Keratinocyte (primary cell): Measurements from ENCODE around the gene NDEL1. TPM values are rescaled to one million over a fixed set of nuclear protein-coding genes. Genes with fewer than 3 reads are reported as not detected.

Source experiments
- DNase-seq: peaks from one replicate; pipeline ENCODE4 v3.0.0-alpha.2; 2011; ENCODE audit warnings: low read depth, missing footprints, low spot score
- FAIRE-seq: peaks from 2 replicates; lab custom pipeline; 2011; peaks lifted over from hg19 to GRCh38; lab: Jason Lieb, UNC
- H2AFZ ChIP-seq: 2 replicates; pipeline ENCODE4 v1.6.0; 2012; ENCODE audit warnings: low read length, control low read depth, inconsistent platforms; ENCODE audit not compliant: control insufficient read depth
- H3K27ac ChIP-seq: 2 replicates; pipeline ENCODE4 v1.5.1; 2011; ENCODE audit warnings: low read length; ENCODE audit not compliant: control insufficient read depth, insufficient read depth
- H3K27me3 ChIP-seq: 3 replicates; pipeline ENCODE4 v1.6.0; 2011; ENCODE audit warnings: low read length; ENCODE audit not compliant: control insufficient read depth, insufficient read depth; ENCODE audit errors: extremely low read depth
- H3K36me3 ChIP-seq, 2 experiments: 2 replicates in 1 of 2; 3 replicates in 1 of 2; pipeline ENCODE4 v1.5.1; 2011; ENCODE audit warnings: low read length in 2 of 2, mild to moderate bottlenecking in 1 of 2; ENCODE audit not compliant: control insufficient read depth in 2 of 2, insufficient read depth in 2 of 2; ENCODE audit errors: extremely low read depth in 1 of 2
- H3K4me1 ChIP-seq: 3 replicates; pipeline ENCODE4 v1.5.1; 2011; ENCODE audit warnings: low read length; ENCODE audit not compliant: control insufficient read depth, insufficient read depth; ENCODE audit errors: extremely low read depth
- H3K4me2 ChIP-seq: 3 replicates; pipeline ENCODE4 v1.6.0; 2011; ENCODE audit warnings: low read depth, low read length; ENCODE audit not compliant: control insufficient read depth, insufficient read depth; ENCODE audit errors: extremely low read depth
- H3K4me3 ChIP-seq, 3 experiments: fragments of 200-600 bp in 1 of 3; sonication (generic) in 1 of 3; 2 replicates in 2 of 3; 3 replicates in 1 of 3; pipeline ENCODE4 v1.5.1; 2011 to 2016; ENCODE audit warnings: low read length in 3 of 3, mild to moderate bottlenecking in 3 of 3, control low read depth in 2 of 3, inconsistent platforms in 1 of 3, low read depth in 1 of 3, mixed read lengths in 1 of 3, mixed run types in 1 of 3, moderate library complexity in 1 of 3; ENCODE audit not compliant: control insufficient read depth in 2 of 3, insufficient read depth in 2 of 3; ENCODE audit errors: extremely low read depth in 1 of 3
- H3K79me2 ChIP-seq: 2 replicates; pipeline ENCODE4 v1.6.0; 2012; ENCODE audit warnings: low read length; ENCODE audit not compliant: control insufficient read depth, insufficient read depth
- H3K9ac ChIP-seq: 3 replicates; pipeline ENCODE4 v1.6.0; 2011; ENCODE audit warnings: low read length; ENCODE audit not compliant: control insufficient read depth, insufficient read depth; ENCODE audit errors: extremely low read depth
- H3K9me1 ChIP-seq: 3 replicates; pipeline ENCODE4 v1.6.0; 2011; ENCODE audit warnings: low read length; ENCODE audit not compliant: control insufficient read depth, insufficient read depth; ENCODE audit errors: extremely low read depth
- H3K9me3 ChIP-seq: 2 replicates; pipeline ENCODE4 v1.5.1; 2012; ENCODE audit warnings: low read depth, low read length; ENCODE audit not compliant: control insufficient read depth
- H4K20me1 ChIP-seq: 3 replicates; pipeline ENCODE4 v1.6.0; 2011; ENCODE audit warnings: low read length; ENCODE audit not compliant: control insufficient read depth, insufficient read depth; ENCODE audit errors: extremely low read depth
- CTCF ChIP-seq, 3 experiments: IDR thresholded peaks in 1 of 3; conservative IDR thresholded peaks in 1 of 3; optimal IDR thresholded peaks in 1 of 3; 2 replicates in 2 of 3; 3 replicates in 1 of 3; pipeline versions ENCODE3 to v1.5.1; 2011; ENCODE audit warnings: low read length in 3 of 3, mild to moderate bottlenecking in 3 of 3, moderate library complexity in 2 of 3, control low read depth in 1 of 3, inconsistent platforms in 1 of 3; ENCODE audit not compliant: insufficient read depth in 2 of 3; ENCODE audit errors: extremely low read depth in 1 of 3
- EZH2 ChIP-seq: IDR thresholded peaks from one replicate; pipeline ENCODE4 v1.6.1; 2012; ENCODE audit warnings: inconsistent platforms, mild to moderate bottlenecking, low read length, moderate library complexity
- dilution Hi-C: fragments of 300-500 bp; cut with MboI; formaldehyde crosslinking; loops from one replicate; pipeline ENCODE4 v1.7.0; 2020; ENCODE audit warnings: low sequenced_read_pairs; ENCODE audit not compliant: extremely low pct_ligation_motif_present
- polyA plus RNA-seq, 5 experiments: library from polyadenylated mRNA; depleted of rRNA in 3 of 5; stranded (reverse) in 3 of 5; stranded (forward) in 1 of 5; unstranded in 1 of 5; fragments of >200 nt; gene quantifications; 1 replicate in 1 of 5; 2 replicates in 3 of 5; 3 replicates in 1 of 5; pipeline versions ENCODE4 v1.2.1 to v1.2.3, GENCODE V29; 2011 to 2012; ENCODE audit warnings: missing spikeins in 2 of 5, low read depth in 1 of 5, low replicate concordance in 1 of 5

Gene NDEL1
- polyA plus RNA-seq, 1 donor (not counting 4 experiments of a cell fraction or from before 2014, with no cell fraction given), result 76.8 TPM

GRCh38 chr17:8484465-8484864 is 48.8 kb downstream of the NDEL1 start:
- H3K9ac ChIP-seq, result no peak overlapping the region
- no peak for FAIRE-seq
- H3K4me2 ChIP-seq, result no peak overlapping the region
- H2AFZ ChIP-seq, result no peak overlapping the region
- H4K20me1 ChIP-seq, result no peaks in the 10 kb centered on the region
- no peaks in the 10 kb centered on the region for H3K27me3 ChIP-seq
- no peaks in the 10 kb centered on the region for H3K9me1 ChIP-seq
- dilution Hi-C loops, result no loop called here
- no peak overlapping the region for H3K4me3 ChIP-seq
- no peak for DNase-seq
- no peaks in the 10 kb centered on the region for H3K9me3 ChIP-seq
- no peak for TF ChIP-seq CTCF (optimal IDR thresholded peaks at IDR 0.05 in 1 of 3, IDR thresholded peaks at IDR 0.05 in 1 of 3, conservative IDR thresholded peaks at IDR 0.05 in 1 of 3; ENCODE audit: extremely low read depth in 1 of 3, insufficient read depth in 2 of 3, low read length in 3 of 3)
- no peaks in the 10 kb centered on the region for H3K4me1 ChIP-seq
- H3K79me2 ChIP-seq, result no peaks in the 10 kb centered on the region
- peaks cover 29 to 30% of the 10 kb centered on the region in 2 experiments for H3K36me3 ChIP-seq
- H3K27ac ChIP-seq, result no peak overlapping the region

- no peaks in the 10 kb centered on the region for H3K9me3 ChIP-seq
- no peak overlapping the region for H3K27ac ChIP-seq
- dilution Hi-C loops, result no loop called here
- TF ChIP-seq CTCF (optimal IDR thresholded peaks at IDR 0.05 in 1 of 3, IDR thresholded peaks at IDR 0.05 in 1 of 3, conservative IDR thresholded peaks at IDR 0.05 in 1 of 3; ENCODE audit: extremely low read depth in 1 of 3, insufficient read depth in 2 of 3, low read length in 3 of 3) (no peak), EZH2 (no peak)
- H3K9ac ChIP-seq, result no peak overlapping the region
- FAIRE-seq (no peak), DNase-seq (no peak)
- no peaks in the 10 kb centered on the region for H4K20me1 ChIP-seq
- H3K9me1 ChIP-seq, result no peaks in the 10 kb centered on the region
- H3K4me3 ChIP-seq, result no peak overlapping the region
- no peaks in the 10 kb centered on the region for H3K79me2 ChIP-seq
- no peaks in the 10 kb centered on the region for H3K4me1 ChIP-seq
- H3K4me2 ChIP-seq, result no peak overlapping the region
- peaks cover 21 to 26% of the 10 kb centered on the region in 2 experiments for H3K36me3 ChIP-seq
- H3K27me3 ChIP-seq, result no peaks in the 10 kb centered on the region
- no peak overlapping the region for H2AFZ ChIP-seq
Observed at GRCh38 chr17:8485491-8485890, 49.8 kb downstream of the NDEL1 start.
